ENCODE data around the gene FOXO3. TPM values are rescaled to one million over a fixed set of nuclear protein-coding genes. Genes with fewer than 3 reads are reported as not detected.

The FOXO3 gene
- total and polyA plus RNA-seq, 2 donors (not counting 3 experiments of a cell fraction or from before 2014, with no cell fraction given) = 14.4 to 16.9 TPM

GRCh38 chr6:108589244-108589791, 28.6 kb downstream of the FOXO3 start:
- peak; percentile 85 for DNase-seq (ENCODE audit: low read depth, low spot score)
- peak; percentile 94 for FAIRE-seq
- peak overlapping the region; percentile 48 for H3K9ac ChIP-seq (replicated peaks; ENCODE audit: extremely low read depth, insufficient read depth, low read length)
- peak overlapping the region; percentile 66 for H3K27ac ChIP-seq (ENCODE audit: insufficient read depth, low read depth, low read length)
- H3K4me3 ChIP-seq (replicated peaks in 1 of 3; ENCODE audit: insufficient read depth in 1 of 3, low read depth in 1 of 3, low read length in 3 of 3) = no peak overlapping the region
- peaks cover 54% of the 10 kb centered on the region for H3K4me1 ChIP-seq (ENCODE audit: control insufficient read depth, extremely low read depth, insufficient read depth, low read length)
- H3K9me3 ChIP-seq (replicated peaks; ENCODE audit: control insufficient read depth, insufficient read depth, low read length) = no peaks in the 10 kb centered on the region
- H3K79me2 ChIP-seq (ENCODE audit: control insufficient read depth, insufficient read depth, low read length) = peaks cover 8% of the 10 kb centered on the region
- POLR2A ChIA-PET = interaction anchor here (0.6 to 2.6 kb wide), 2 partner anchors 29 to 35 kb away, joined by 5 to 11 read pairs; partner anchors contain the start of gene FOXO3
- no peaks in the 10 kb centered on the region for H3K36me3 ChIP-seq (ENCODE audit: control insufficient read depth in 2 of 2, extremely low read depth in 1 of 2, insufficient read depth in 2 of 2, low read length in 2 of 2)
- H4K20me1 ChIP-seq (replicated peaks; ENCODE audit: control insufficient read depth, extremely low read depth, insufficient read depth, low read length) = no peaks in the 10 kb centered on the region
- H3K4me2 ChIP-seq (ENCODE audit: insufficient read depth, low read length) = peak overlapping the region; percentile 82
- no peaks in the 10 kb centered on the region for H3K9me1 ChIP-seq (replicated peaks; ENCODE audit: control insufficient read depth, extremely low read depth, insufficient read depth, low read length)
- intact Hi-C loops (cut with micrococcal nuclease) (loop anchor here (1.0 to 5.0 kb wide), 4 partner anchors 24 to 149 kb away; no protein-coding TSS in a partner anchor), dilution Hi-C loops (cut with MboI; ENCODE audit: extremely low pct_ligation_motif_present, low sequenced_read_pairs) (no loop called here)
- BruUV-seq (replicated peaks) = no TSS peak
- TF ChIP-seq CTCF (IDR thresholded peaks at IDR 0.05; ENCODE audit: extremely low read depth in 1 of 2, insufficient read depth in 1 of 2, low read depth in 1 of 2, low read length in 2 of 2) = no peak
- no peak for TF ChIP-seq FOS (IDR thresholded peaks at IDR 0.05; ENCODE audit: borderline replicate concordance, insufficient read depth, low read length)
- TF ChIP-seq POLR2AphosphoS5 (IDR thresholded peaks at IDR 0.05; ENCODE audit: insufficient read depth, low read depth, low read length) = no peak
- TF ChIP-seq EZH2 (IDR thresholded peaks at IDR 0.05; ENCODE audit: borderline replicate concordance, low read depth, low read length, severe bottlenecking) = no peak
- TF ChIP-seq POLR2A (IDR thresholded peaks at IDR 0.05; ENCODE audit: low read depth, low read length) = peak; percentile 20
- CTCF ChIA-PET = interaction anchor here (0.8 to 2.2 kb wide), 7 partner anchors 8 to 217 kb away, joined by 3 to 10 read pairs (median 6); no protein-coding TSS in a partner anchor
- no peaks in the 10 kb centered on the region for H3K27me3 ChIP-seq (ENCODE audit: control insufficient read depth in 2 of 2, insufficient read depth in 2 of 2, low read length in 2 of 2)
- H2AFZ ChIP-seq (ENCODE audit: low read depth, low read length) = peak overlapping the region; percentile 88
